ENCODE data around the gene CRHR2.

GRCh38 chr7:30702200-30702599 is 19.9 kb upstream of the CRHR2 start:
- TF ChIP-seq POLR2A (IDR thresholded peaks at IDR 0.05) (no peak), CTCF (IDR thresholded peaks at IDR 0.05) (no peak)

Measured in sigmoid colon (tissue), 3 donors.